Adrenal gland (tissue), 19 donors: Measurements from ENCODE around the gene RSRC2. TPM values are rescaled to one million over a fixed set of nuclear protein-coding genes. Genes with fewer than 3 reads are reported as not detected.
"Not testable (repeated sequence)": the region's sequence is repeated elsewhere in the genome, so short reads cannot be mapped to it uniquely, and the experiment has no call there.

Source experiments
- DNase-seq, 7 donors: peaks; one replicate each; pipeline ENCODE4 v3.0.0-alpha.2; 2019 to 2020
- H3K27ac ChIP-seq, 5 donors: fragments of 200-600 bp; sonication (generic) in 4 of 5; 1 replicate in 3 of 5; 2 replicates in 2 of 5; pipeline versions ENCODE4 v1.5.1 to v1.8.0; 2016 to 2020; ENCODE audit warnings: mild to moderate bottlenecking in 1 of 5
- H3K27me3 ChIP-seq: fragments of 200-600 bp; 2 replicates; pipeline ENCODE4 v1.8.0; 2021
- H3K36me3 ChIP-seq, 2 donors: fragments of 200-600 bp; replicated peaks in 1 of 2; 1 replicate in 1 of 2; 2 replicates in 1 of 2; pipeline versions ENCODE4 v1.5.1 to v1.8.0; 2018 to 2022
- H3K4me1 ChIP-seq, 2 donors: fragments of 200-600 bp; replicated peaks in 1 of 2; 1 replicate in 1 of 2; 2 replicates in 1 of 2; pipeline versions ENCODE4 v1.5.1 to v1.8.0; 2018 to 2021
- H3K4me3 ChIP-seq, 4 donors: fragments of 200-600 bp; sonication (generic) in 3 of 4; one replicate each; pipeline ENCODE4 v1.5.1; 2016 to 2018
- H3K9me3 ChIP-seq, 3 donors: fragments of 200-600 bp; sonication (generic) in 1 of 3; replicated peaks in 1 of 3; 1 replicate in 2 of 3; 2 replicates in 1 of 3; pipeline versions ENCODE4 v1.5.1 to v1.8.0; 2016 to 2021
- CTCF ChIP-seq, 6 experiments: fragments of 450-650 bp in 4 of 6; fragments of 200-600 bp in 2 of 6; sonication (generic) in 1 of 6; IDR thresholded peaks; 1 replicate in 5 of 6; 2 replicates in 1 of 6; pipeline versions ENCODE4 v1.5.1 to v1.8.0; 2016 to 2021; ENCODE audit warnings: antibody characterized with exemption in 6 of 6, mild to moderate bottlenecking in 2 of 6, moderate library complexity in 1 of 6
- POLR2A ChIP-seq, 2 donors: fragments of 450-650 bp; IDR thresholded peaks; one replicate each; pipeline ENCODE4 v1.6.1; 2017; ENCODE audit warnings: antibody characterized with exemption in 2 of 2, mild to moderate bottlenecking in 2 of 2, moderate library complexity in 1 of 2
- WGBS, 4 donors: extraction: QIAGEN DNeasy Blood & Tissue Kit in 2 of 4; methylation state at CpG; one replicate each; pipeline versions ENCODE4 v1.1.5 to v1.1.7; 2013 to 2017; 5-methylcytosine and 5-hydroxymethylcytosine counted together
- intact Hi-C, 2 donors: fragments of 100-400 bp; cut with DNase I; formaldehyde crosslinking; loops; one replicate each; pipeline versions ENCODE4 v1.14.1 to v1.15.0; 2022 to 2023
- long read RNA-seq, 10 donors: library from polyadenylated mRNA in 3 of 10; unstranded in 2 of 10; stranded (forward) in 1 of 10; transcript quantifications; one replicate each; pipeline ENCODE4 v2.0.0 and lab custom pipeline, GENCODE V29; 2021 to 2026
- polyA plus RNA-seq, 3 donors: library from polyadenylated mRNA; stranded (reverse); fragments of 200-250 nt in 2 of 3; fragments of 350-450 nt in 1 of 3; fragmentation: Illumina TruSeq in 1 of 3; extraction: RNeasy Lipid Tissue Mini Kit (QIAGEN cat#74804) in 1 of 3; gene quantifications; one replicate each; pipeline ENCODE4 v1.2.3, GENCODE V29; 2013 to 2014
- total RNA-seq, 9 donors: library from RNA; depleted of rRNA in 4 of 9; stranded (reverse); fragments of >200 nt in 4 of 9; fragments of 120-200 nt in 1 of 9; fragmentation: NEBNext Ultra II Directional in 1 of 9; extraction: Animal tissue kit (Norgen Biotek cat#: 25700) in 1 of 9; gene quantifications; one replicate each; pipeline versions ENCODE4 v1.1.0 to v1.2.4, GENCODE V29; 2013 to 2023
- donor health status: healthy with polysubstance abuse.
- donor health status: Bipolar disorder and iron deficiency.
- donor health status: DM: yes; HTN: yes; CAD: no.
- donor health status: DM: no; HTN: no; CAD: no.
- donor health status: DM: no; HTN: no; CAD: no.
- donor health status: DM: yes; HTN: yes; CAD: no.

Gene RSRC2, protein sequence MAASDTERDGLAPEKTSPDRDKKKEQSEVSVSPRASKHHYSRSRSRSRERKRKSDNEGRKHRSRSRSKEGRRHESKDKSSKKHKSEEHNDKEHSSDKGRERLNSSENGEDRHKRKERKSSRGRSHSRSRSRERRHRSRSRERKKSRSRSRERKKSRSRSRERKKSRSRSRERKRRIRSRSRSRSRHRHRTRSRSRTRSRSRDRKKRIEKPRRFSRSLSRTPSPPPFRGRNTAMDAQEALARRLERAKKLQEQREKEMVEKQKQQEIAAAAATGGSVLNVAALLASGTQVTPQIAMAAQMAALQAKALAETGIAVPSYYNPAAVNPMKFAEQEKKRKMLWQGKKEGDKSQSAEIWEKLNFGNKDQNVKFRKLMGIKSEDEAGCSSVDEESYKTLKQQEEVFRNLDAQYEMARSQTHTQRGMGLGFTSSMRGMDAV
- 100 to 1,000 TPM in 1 of 9 donors, 10 to 100 TPM in 8; 25.6 to 117 (median 59.5) TPM for total RNA-seq
- polyA plus RNA-seq: 100 to 1,000 TPM in 1 of 3 donors, 10 to 100 TPM in 2; 65.0 to 142 (median 66.0) TPM
- long read RNA-seq, donor 1, transcript RSRC2-201 (10 exons, 3,520 nt): major isoform, 6 of 56 reads
- long read RNA-seq, donor 1, partial matches to known transcripts: 36 of 56 reads
- long read RNA-seq, donor 1, other reads (novel, unspliced or antisense): 10 of 56 reads
- long read RNA-seq, donor 2, partial matches to known transcripts: 37 of 43 reads
- long read RNA-seq, donor 2, other reads (novel, unspliced or antisense): 0 of 43 reads
- long read RNA-seq, donor 3, transcript RSRC2-201 (10 exons, 3,520 nt): major isoform, 5 of 32 reads
- long read RNA-seq, donor 3, partial matches to known transcripts: 27 of 32 reads
- long read RNA-seq, donor 3, other reads (novel, unspliced or antisense): 0 of 32 reads
- long read RNA-seq, donor 4, transcript RSRC2-201 (10 exons, 3,520 nt): major isoform, 11 of 66 reads
- long read RNA-seq, donor 4, partial matches to known transcripts: 33 of 66 reads
- long read RNA-seq, donor 4, other reads (novel, unspliced or antisense): 20 of 66 reads
- long read RNA-seq, donor 5, transcript RSRC2-220 (11 exons, 2,001 nt): minor isoform, 5 of 102 reads
- long read RNA-seq, donor 5, transcript RSRC2-201 (10 exons, 3,520 nt): major isoform, 32 of 102 reads
- long read RNA-seq, donor 5, partial matches to known transcripts: 1 of 102 reads
- long read RNA-seq, donor 5, other reads (novel, unspliced or antisense): 60 of 102 reads
- long read RNA-seq, donor 6, partial matches to known transcripts: 20 of 29 reads
- long read RNA-seq, donor 6, other reads (novel, unspliced or antisense): 8 of 29 reads
- long read RNA-seq, donor 7, partial matches to known transcripts: 7 of 13 reads
- long read RNA-seq, donor 7, other reads (novel, unspliced or antisense): 0 of 13 reads
- long read RNA-seq, donor 8, transcript RSRC2-201 (10 exons, 3,520 nt): major isoform, 11 of 15 reads
- long read RNA-seq, donor 8, partial matches to known transcripts: 0 of 15 reads
- long read RNA-seq, donor 8, other reads (novel, unspliced or antisense): 0 of 15 reads
- long read RNA-seq, donor 9, partial matches to known transcripts: 35 of 39 reads
- long read RNA-seq, donor 9, other reads (novel, unspliced or antisense): 0 of 39 reads
- long read RNA-seq, donor 10, transcript RSRC2-201 (10 exons, 3,520 nt): major isoform, 6 of 12 reads
- long read RNA-seq, donor 10, partial matches to known transcripts: 0 of 12 reads
- long read RNA-seq, donor 10, other reads (novel, unspliced or antisense): 5 of 12 reads

DNA sequence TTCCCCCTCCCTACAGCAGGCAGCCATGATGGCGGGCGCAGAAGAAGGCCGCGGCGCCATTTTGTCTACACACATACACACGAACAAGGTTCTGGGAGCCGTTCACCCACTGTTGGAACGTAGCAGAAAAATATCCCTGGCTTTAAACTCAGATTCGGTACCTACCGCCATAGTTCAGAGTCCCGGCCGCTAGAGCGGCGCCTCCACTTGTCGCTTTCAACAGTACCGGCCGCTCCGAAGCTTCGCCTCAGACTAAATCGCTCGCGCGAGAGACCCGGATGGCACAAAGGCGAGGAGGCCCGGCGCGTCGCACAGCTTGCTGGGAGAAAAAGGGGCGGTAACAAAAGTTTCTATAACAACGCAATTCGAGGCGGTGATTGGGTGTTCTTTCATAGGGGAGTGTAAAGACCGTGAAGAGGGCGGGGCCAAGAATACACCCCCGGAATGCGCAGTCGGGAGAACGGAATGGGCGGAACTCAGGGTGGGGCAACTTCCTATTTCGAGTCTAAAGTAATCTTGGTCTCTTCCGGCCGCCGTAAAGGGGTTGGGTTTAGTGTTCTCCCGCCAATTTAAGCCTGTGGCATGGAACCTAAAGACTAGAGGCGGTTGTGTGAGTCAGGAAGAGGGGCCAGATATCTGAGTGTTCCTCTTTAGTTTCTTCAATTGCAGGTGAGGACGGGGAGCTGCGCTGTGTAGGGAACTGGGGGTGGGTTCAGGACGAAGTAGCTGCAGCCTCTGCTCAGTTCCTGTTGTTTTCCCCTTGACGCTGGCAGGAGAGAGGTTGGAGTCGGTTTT, at the start of gene RSRC2, which contains the start of gene KNTC1:
TSS of gene RSRC2 (minus strand) at position 254 of the 795 bp plus-strand sequence. CDS start at position 171, 83 bp downstream.
TSS of gene KNTC1 (plus strand) at position 567 of the 795 bp plus-strand sequence. CDS start 2,815 bp downstream, outside the sequence.
- Histone ChIP-seq H3K36me3 (peaks cover 0 to 5% of the 10 kb centered on the region in 2 donors), H3K27ac (peak within 1 kb of the TSS; percentile 91 to 100 (median 99)), H3K9me3 (no peaks in the 10 kb centered on the region), H3K4me1 (peaks cover 38 to 40% of the 10 kb centered on the region in 2 donors), H3K4me3 (peak within 1 kb of the TSS in 3 of 4 donors; percentile 67 to 100 (median 91)), H3K27me3 (no peaks in the 10 kb centered on the region)
- DNase-seq: peak; percentile 99 to 100 (median 99)
- TF ChIP-seq POLR2A (IDR thresholded peaks at IDR 0.05) (peak; percentile 98 to 99), CTCF (IDR thresholded peaks at IDR 0.05) (no peak)
- intact Hi-C loops: no loop called here
- 0% methylated on average over 42 to 51 of the region's 51 CpGs for WGBS, 4 donors

GRCh38 chr12:122571821-122572220, 45.1 kb upstream of the RSRC2 start:
- intact Hi-C loops: no loop called here
- Histone ChIP-seq H3K4me3 (no peak overlapping the region), H3K36me3 (peaks cover 0 to 5% of the 10 kb centered on the region in 2 donors), H3K9me3 (no peaks in the 10 kb centered on the region), H3K27ac (no peak overlapping the region), H3K4me1 (no peaks in the 10 kb centered on the region), H3K27me3 (no peaks in the 10 kb centered on the region)
- no peak for TF ChIP-seq CTCF (IDR thresholded peaks at IDR 0.05)
- no peak for TF ChIP-seq POLR2A (IDR thresholded peaks at IDR 0.05)
- 86 to 94% (median 92%) methylated on average over 6 of the region's 6 CpGs for WGBS, 4 donors
- DNase-seq: no peak

DNA sequence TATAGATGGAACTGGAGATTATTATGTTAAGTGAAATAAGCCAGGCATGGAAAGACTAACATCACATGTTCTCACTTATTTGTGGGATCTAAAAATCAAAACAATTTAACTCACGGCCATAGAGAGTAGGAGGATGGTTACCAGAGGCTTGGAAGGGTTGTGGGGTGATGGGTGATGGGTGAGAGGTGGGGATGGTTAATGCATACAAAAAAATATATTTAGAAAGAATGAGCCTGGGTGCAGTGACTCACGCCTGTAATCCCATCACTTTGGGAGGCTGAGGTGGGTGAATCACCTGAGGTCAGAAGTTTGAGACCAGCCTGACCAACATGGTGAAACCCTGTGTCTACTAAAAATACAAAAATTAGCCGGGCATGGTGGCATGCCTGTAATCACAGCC, 43.3 kb upstream of the RSRC2 start:
- whole genome bisulfite sequencing, 4 donors: 89 to 95% (median 92%) methylated on average over 3 of the region's 3 CpGs
- H3K4me3 ChIP-seq, intact Hi-C loops, H3K27me3 ChIP-seq, H3K4me1 ChIP-seq, H3K27ac ChIP-seq, H3K9me3 ChIP-seq, DNase-seq, H3K36me3 ChIP-seq: not testable (repeated sequence)
